HG03432 (cell line): ENCODE results near the gene PKNOX2.

ENCODE experiments used
- ATAC-seq: cut with Tn5 transposase; IDR thresholded peaks from one replicate; pipeline ENCODE4 v1.9.1; 2021; ENCODE audit warnings: mild to moderate bottlenecking, moderate library complexity; ENCODE audit not compliant: unreplicated experiment

Gene PKNOX2

DNA sequence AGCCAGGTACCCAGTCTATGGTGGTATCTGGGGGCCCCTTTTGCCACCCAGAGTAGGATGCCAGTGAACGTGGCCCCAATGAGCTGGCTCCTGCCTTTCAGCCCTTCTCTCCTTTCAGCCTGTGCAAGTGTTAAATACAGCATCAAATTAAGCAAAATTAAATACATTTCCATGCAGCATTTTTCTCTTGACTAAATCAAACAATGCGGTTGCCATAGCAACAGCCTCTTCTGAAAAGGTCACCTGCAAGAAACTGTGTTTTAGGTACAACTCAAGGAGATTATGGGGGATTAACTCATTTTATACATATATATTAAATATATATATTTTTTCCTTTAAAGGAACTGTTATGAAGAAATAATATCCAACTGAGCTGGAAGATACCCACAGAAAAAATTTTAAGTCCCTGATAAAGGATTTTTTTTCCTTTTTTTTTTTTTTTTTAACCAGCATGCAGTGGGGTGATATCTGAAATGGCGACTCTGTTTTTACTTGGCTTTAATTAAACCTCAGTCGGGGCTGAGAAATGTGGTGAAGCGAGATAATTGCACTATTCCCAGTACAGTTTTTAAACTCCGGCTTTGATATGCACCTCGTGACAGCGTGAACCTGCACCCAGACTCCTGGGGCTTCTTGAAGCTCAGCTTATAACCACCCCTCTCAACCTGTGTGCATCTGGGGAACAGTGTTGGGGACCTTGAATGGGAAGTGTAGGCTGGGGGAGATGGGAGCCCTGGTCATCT lies 115.3 kb downstream of the PKNOX2 start:
- no peak for ATAC-seq

DNA sequence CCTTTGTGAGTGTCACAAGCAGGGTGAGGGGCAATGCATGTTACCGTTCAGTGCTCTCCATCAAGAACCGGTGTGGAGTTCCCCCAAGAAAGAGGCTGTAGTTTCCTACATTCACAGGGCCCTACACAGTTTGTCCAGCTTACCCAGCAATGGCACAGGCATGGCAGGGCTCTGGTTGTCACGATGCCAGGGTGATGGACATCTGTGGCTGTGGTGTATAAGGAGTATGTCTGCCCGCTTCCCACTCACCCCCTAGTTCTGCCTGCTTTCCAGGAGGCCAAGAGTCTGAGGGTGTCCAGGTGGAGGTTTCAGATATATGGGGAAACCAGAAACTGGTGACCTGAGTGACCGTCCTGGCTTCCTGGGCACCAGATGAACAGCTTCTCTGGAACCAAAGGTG lies 116.1 kb downstream of the PKNOX2 start:
- no peak for ATAC-seq

DNA sequence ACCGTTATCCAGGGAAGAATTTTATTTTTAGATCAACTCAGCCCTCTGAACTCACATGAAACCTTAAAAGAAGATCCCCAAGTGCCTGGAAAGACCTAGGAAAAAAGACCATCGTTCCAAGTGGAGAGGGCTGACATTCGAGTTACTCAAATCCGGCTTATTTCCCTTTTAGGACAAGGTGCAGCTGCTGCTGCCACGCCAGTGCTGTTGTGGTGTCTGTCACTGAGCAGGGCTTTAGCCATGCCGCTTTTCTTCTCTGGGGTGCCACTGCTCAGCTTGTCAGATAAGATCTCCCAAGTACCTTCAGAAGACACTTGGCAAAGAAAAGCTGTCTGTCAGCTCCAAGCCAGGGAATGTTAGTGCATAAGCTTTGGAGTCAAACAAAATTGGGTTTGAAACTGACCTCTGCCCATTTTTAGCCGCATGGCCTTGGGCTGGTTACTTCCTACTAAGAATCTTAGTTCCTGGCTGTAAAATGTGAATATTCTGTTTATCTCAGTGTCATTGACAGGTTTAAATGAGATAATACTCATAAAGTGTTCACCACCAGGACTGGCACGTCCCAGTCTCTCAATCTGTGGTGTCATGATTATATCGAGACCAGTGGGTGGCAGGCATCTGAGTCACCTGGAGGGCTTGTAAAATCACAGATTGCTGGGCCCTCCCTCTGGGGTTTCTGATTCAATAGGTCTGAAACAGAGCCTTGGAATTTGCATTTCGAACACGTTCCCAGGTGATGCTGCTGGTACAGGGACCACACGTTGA lies 117.5 kb downstream of the PKNOX2 start:
- ATAC-seq, result no peak

DNA sequence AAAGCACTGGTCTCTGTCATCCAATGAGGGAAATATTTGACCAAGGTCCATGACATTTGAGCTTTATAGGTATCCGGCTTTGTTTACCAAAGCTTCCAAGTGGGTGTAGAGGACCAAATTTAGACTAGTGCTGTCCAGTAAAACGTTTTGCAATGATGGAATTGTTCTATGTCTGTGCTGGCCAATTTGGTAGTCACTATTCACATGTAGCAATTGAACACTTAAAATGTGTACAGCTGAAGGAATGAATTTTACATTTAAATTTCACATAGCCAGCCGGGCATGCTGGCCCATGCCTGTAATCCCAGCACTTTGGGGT lies 118.0 kb downstream of the PKNOX2 start:
- no peak for ATAC-seq

DNA sequence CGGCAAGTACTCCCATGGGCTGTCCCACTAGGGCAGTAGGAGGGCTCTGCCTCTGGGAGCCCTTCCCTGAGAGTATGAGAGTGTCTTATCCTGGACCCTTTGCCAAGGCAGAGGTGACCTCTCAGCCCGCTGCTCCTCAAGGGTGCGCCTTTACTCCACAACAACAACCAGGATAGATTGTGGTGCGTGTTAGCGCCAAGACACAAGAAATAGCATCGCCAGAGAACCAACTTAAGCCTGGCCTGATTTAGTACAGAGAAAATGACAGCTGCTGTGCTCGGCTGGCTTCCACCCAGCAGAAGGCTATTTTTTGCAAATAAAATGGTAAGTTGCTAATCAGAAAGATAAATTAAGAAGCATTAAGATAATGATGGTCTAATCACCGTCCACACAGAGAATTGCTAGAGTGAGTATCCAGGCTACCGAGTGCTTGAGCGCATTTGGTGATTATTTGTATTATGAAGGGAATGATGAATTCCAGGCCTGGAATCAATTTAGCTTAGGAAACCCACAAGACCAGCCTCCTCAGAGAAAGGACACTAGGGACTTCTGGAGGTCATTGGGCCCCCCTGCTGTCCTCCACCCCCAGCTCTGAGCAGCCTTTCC lies 119.8 kb downstream of the PKNOX2 start:
- ATAC-seq, result no peak

DNA sequence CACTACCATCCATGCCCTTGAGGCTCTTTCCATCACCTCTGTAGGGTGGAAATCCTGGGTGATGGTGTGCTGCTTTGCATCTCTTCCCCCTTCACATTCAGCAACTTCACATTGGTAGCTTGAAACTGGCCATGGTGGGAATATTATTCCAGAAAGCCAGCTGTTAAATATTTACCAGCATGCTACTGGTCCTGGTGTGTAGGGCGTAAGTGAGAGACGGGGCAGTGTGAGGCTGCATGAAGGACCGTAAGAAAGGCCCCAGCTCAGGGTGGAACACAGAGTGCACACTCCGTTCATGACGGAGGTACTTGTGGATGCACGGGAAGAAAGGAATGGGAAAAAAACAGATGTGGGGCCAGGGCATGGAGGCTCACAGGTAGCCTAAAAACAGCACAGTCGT lies 121.3 kb downstream of the PKNOX2 start:
- ATAC-seq, result no peak

DNA sequence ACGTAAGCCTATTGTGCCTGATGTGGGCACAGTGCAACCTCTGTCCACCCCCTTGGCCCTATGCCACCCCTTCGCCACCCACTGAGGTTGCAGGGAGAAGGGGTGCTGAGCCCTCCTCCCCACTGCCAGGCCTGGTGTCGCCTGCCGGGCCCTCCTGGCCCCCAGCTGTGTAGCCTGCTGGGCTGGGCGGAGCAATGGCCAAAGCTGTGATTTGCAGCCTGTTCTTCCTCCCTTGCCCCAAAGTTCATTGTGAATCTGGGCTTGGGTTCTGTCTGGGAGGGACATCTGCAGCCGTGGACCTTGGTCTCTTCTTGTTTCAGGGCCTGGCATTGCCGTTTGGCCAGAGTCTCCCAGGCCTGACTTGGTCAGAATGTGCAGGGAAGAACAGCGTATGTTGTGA lies 121.9 kb downstream of the PKNOX2 start:
- ATAC-seq, result no peak

DNA sequence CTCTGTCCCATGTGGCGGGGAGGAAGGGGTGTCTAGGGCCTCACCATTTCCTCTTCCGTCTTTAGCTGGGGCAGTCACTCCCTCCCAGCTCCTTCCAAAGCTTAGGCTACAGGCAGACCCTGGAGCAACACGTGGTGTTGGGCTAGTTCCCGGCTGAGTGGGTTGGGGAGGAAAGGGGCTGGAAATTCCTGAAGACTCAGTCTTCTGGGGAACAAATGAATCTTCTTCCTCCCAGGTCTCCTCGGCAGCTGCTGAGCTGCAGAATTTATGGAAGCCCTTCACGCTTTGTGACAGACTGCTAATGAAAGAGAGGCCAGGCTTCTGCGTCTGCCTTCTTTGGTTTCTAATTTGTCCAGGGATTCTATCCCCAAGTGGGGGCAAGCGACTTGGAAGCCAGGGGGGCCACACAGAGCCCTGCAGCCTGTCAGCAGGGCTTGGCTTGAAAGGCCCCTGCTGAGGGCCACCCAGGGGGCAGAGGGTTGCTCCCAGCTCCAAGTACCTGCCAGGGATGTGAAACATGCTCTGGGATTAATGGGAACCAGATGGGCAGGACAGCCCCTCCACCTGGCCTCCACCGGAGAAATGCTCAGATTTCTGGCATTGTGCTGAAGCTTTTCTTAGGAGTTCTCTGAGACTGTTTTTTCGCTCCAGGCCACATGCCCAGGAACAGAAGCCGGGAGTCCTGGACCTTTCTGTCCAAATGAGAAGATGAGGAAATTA lies 123.1 kb downstream of the PKNOX2 start:
- ATAC-seq, result no peak

DNA sequence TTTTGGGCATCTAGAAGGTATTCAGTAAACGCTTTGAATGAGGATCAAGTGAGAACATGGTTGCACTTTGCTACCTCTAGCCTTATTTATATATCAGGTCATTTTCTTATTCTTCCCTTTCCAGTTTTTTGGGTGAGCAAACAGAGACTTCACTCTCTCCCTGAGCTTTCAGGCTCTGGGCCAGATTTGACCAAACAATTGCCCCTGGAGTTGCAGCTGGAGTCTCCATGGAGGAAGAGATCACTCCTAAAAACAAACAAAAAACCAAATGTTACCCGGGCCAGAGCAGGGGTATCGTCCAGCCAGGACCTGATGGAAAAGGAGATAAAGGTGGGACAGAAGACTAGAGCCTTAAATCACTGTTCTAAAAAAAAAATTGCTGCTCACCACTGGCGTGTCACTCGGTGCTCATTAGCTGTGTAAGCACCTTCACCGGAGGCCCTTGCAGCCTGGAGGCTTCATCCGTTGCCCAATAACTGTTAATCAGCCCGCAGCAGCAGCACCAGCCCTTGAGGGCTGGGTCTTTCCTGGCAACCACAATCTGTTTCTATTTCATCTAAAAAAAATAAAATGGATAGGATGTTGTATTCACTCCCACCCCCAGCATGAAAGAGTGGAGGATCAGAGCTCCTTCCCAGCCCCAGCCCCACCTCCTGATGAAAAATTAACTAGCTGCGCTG lies 125.0 kb downstream of the PKNOX2 start:
- ATAC-seq, result no peak

DNA sequence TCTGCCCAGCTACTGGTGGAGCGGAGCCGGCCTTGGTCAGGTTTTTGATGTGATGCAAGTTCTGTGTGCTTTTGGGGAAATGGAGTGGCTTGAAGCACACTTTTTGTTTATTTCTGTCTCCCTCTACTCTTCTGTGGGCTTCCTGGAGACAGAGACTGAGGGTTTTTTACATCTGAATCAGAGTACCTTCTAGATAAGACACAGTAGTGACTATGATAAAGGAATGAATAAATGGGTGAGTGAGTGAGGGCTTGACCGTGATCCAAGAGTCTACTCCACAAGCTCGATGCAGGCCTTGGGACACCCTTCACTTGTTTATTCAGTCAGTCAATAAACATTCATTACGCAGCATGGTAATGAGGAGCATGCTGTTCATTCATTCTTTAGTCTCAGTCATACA lies 125.7 kb downstream of the PKNOX2 start:
- no peak for ATAC-seq

DNA sequence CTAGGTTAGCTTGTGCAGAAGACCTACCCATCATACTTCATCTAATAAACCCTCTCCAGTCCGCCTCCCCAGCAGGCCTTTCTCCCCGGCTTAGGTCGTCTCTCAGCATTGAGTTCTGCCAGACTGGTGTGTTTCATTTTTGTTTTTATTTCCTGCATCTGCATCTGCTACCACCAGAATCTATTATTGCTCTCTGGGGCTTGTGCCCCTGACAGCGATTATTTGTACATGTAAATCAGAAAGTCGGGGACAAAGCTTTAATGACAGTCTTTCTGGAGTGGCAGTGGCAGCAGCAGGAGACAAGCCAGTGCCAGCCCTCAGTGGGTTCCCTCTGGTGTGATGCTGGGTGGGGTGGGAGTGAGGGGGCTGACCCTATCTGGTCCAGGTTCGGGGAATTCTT lies 127.5 kb downstream of the PKNOX2 start:
- ATAC-seq, result no peak

DNA sequence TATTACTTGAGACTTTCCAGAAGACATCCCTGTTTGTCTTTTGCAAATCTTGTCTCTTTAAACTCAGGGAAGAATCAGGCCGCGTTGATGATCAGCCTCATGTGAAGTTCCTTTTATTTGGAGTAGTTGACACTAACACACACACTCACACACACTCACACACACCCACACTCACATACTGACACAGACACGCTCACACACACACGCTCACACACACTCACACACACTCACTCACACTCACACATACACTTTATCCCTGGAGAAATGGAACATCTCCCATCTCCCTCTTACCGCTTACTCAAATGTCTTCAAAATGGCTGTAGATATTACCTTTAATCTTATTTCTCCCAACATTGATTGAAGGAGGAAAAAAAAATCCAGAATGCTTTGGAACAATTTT lies 129.0 kb downstream of the PKNOX2 start:
- no peak for ATAC-seq

DNA sequence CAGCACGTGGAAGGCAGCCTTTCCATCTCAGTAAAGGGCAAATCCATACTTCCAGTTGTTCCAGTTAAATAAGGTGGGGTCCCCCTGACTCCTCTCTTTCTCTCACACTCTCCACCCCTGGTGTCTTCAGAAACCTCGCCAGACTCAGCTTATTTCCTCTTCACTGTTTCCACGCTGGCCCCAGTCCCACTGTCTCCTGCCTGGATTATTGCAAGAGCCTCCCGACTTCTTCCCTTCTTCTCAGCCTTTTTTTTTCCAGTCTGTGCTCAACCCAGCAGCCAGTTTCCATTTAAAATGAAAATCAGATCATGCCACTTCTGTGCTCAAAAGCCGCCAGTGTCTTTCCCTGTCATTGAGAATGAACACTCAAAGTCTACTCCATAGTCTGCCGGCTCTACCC lies 131.4 kb downstream of the PKNOX2 start:
- ATAC-seq, result no peak

DNA sequence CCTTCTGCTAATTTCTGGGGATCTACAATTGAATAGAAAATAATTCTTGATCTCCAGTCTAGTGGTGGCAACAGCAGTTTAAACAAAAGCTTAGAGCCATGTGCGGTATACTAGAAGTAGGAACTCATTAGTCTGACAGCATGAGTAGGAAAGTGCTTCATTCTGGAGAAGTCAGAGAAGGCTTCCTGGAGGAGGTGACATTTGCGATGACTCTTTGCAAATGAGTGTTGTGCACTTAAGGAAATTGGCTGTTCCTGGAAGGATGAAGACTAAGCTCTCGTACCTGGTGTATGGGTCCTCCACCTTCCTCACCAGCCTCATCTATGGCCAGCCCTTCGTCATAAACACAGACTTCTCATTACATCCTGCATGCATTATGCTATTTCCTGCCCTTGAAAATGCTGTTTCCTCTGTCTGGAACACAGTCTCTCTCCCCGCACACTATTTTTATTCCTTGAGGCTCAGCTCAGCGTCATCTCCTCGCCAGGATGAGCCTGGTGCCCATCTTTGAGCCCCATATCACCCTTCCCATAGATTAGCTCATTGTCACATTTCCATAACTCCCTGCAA lies 132.9 kb downstream of the PKNOX2 start:
- no peak for ATAC-seq

DNA sequence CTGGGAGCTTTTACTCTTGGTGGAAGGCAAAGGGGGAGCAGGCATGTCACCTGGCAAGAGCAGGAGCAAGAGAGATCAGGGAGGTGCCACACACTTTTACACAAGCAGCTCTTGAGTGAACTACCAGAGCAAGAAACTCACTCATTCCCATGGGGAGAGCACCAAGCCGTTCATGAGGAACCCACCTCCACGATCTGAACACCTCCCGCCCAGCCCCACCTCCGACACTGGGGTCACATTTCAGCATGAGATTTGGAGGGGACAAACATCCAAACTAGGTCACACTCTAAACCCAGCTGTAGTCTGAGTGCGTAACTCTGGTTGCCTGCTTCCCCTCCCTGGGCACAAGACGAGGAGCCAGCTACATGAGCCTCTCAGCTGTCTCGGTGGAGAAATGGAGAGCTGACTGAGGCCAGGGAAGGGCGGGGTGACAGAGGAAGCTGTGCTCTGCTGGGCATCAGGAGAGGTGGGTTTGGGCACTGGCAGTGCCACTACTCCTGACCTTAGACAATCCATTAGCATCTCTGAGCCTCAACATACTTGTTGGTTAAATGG lies 134.6 kb downstream of the PKNOX2 start:
- no peak for ATAC-seq

DNA sequence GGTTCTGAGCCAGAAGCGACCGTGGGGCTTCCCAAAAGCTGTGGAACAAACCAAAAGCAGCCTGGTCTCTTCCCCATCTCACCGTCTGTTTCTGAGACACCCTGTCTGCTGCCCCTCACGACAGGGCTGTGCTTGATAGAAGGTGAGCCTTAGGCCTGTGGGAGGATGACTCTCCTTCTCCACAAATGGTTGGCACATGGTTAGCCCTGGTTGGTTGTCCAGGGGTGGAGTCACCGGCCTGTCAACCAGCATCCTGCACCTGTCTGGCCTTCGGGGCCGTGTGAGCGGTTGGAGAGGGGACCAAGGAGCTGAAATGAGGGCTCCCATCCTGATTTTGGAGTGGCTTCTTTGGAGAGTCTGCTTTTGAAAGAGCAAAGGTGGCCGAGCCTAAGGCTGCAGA lies 135.3 kb downstream of the PKNOX2 start:
- ATAC-seq, result no peak

DNA sequence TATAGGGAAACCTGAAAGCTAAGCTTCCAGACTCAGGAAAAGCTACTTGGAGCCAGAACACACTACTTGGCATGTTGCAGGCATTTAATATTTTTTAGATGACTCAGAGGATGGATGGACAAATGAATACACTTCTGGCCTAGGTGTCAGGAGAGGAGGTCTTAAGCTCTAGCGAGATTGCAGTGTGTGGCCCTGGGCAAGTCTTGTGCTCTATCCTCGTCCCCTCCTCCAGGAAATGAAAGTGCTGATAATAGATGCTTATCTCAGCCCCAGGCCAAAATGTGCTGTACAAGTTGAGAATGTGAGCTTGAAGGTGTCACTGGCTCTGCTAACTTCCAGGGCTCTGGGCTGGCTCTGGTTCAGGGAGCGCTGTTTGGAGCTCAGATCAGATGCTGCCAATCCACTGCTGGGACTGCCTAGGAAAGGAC lies 136.3 kb downstream of the PKNOX2 start:
- no peak for ATAC-seq

DNA sequence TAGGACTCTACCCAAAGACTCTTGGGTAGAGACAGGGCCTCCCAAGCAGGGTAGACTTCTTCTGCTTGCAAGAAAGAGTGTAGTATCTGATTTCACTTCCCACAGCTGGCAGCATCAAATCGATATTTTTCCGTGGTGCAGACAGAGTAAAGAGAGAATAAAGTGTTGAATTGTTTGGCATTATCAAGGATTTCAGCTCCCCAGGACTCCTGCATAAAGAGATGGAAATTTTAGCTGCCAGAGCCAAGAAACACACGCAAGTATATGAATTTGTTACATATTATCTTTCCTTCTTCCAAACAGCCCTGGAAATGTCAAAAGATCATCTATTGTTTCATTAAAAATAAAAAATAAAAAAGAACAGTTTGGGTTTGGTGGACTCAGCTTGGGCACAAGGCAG lies 136.8 kb downstream of the PKNOX2 start:
- no peak for ATAC-seq

DNA sequence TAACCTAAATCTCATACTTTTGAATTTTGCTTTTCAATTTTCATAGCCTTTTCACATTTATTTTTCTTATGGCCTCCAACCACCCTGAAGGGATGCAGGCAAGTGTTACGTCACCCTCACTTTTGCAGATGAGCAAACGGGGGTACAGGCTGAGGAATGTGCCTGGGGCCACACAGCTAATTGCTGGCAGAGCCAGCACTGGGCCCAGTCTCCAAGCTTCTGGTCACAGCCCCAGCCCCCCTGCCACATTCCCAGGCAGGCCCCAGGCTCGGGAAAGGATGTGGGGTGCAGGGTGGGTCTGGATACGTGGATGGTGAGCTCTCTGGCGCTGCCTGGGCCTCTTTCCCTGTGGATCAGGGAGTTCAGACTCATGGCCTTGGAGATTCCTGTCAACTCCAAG lies 138.6 kb downstream of the PKNOX2 start:
- no peak for ATAC-seq

DNA sequence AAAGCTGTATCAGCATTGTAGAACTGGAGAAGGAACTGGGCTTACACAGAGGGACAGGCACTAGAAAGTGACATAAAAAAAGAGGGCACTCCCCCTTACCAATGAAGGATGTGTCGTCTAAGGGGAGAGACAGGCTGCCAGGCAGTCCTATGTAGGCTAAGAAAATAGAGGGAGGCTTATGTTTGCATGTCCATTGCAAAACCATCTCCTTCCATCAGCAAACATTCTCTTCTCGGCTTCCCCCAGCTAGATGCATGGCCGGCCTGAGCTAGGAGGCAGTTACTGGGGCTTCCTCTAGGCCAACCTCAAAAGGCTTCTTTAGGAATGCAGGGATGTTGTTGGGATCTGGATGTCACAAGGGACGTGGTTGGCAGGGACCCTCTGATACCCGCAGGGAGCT lies 139.1 kb downstream of the PKNOX2 start:
- no peak for ATAC-seq
